C1 segment of cervical spinal cord (tissue), 14 donors: ENCODE results near the gene XRCC5.
A peak's percentile ranks its signal among the peaks of the same experiment; 100 is the strongest.
"Not testable (repeated sequence)": the region's sequence is repeated elsewhere in the genome, so short reads cannot be mapped to it uniquely, and the experiment has no call there.

Source experiments
- DNase-seq, 14 donors: peaks; one replicate each; lab custom pipeline; 2025; lab: John Stamatoyannopoulos, UW

The XRCC5 gene

GRCh38 chr2:216108967-216109921 lies at the start of gene XRCC5:
Gene XRCC5, plus strand, starts transcription at chr2:216109348. Its CDS starts 89 bp downstream, at chr2:216109437.
- peak; percentile 64 to 97 (median 92) for DNase-seq

- no peak for DNase-seq
These were observed 45.0 kb upstream of the XRCC5 start for GRCh38 chr2:216064014-216064630.

GRCh38 chr2:216064665-216065064 lies 44.5 kb upstream of the XRCC5 start:
- DNase-seq: no peak

GRCh38 chr2:216066230-216066629 lies 42.9 kb upstream of the XRCC5 start:
- no peak for DNase-seq

GRCh38 chr2:216069028-216069427 lies 40.1 kb upstream of the XRCC5 start:
- DNase-seq: no peak

GRCh38 chr2:216070195-216070594 lies 39.0 kb upstream of the XRCC5 start:
- DNase-seq: no peak

- no peak for DNase-seq
These were observed 37.9 kb upstream of the XRCC5 start for GRCh38 chr2:216071111-216071851.

- no peak for DNase-seq
These were observed 36.7 kb upstream of the XRCC5 start for GRCh38 chr2:216072473-216072872.

- DNase-seq: no peak
These were observed 35.4 kb upstream of the XRCC5 start for GRCh38 chr2:216073773-216074172.

GRCh38 chr2:216074380-216074779 lies 34.8 kb upstream of the XRCC5 start:
- no peak for DNase-seq

GRCh38 chr2:216074794-216075193 lies 34.4 kb upstream of the XRCC5 start:
- DNase-seq: no peak

- DNase-seq: no peak
These were observed 33.4 kb upstream of the XRCC5 start for GRCh38 chr2:216075510-216076485.

- DNase-seq: no peak
These were observed 30.4 kb upstream of the XRCC5 start for GRCh38 chr2:216078776-216079175.

- not testable (repeated sequence) for DNase-seq
These were observed 29.1 kb upstream of the XRCC5 start for GRCh38 chr2:216080048-216080447.

- no peak for DNase-seq
These were observed 28.1 kb upstream of the XRCC5 start for GRCh38 chr2:216081012-216081411.

- DNase-seq: peak; percentile 26 to 89 (median 76)
These were observed 27.5 kb upstream of the XRCC5 start, which contains the start of the genes PECR and TMEM169 for GRCh38 chr2:216081487-216082116. Gene PECR, minus strand, starts transcription at chr2:216081809. Its CDS starts 68 bp downstream, at chr2:216081741. Gene TMEM169, plus strand, starts transcription at chr2:216081919. Its CDS starts 14,045 bp downstream, at chr2:216095964.

- DNase-seq: peak in 5 of 14 donors; percentile 37 to 55 (median 50)
These were observed 26.9 kb upstream of the XRCC5 start for GRCh38 chr2:216082117-216082711.

GRCh38 chr2:216082805-216083204 lies 26.3 kb upstream of the XRCC5 start:
- DNase-seq: peak in 6 of 14 donors; percentile 4 to 55 (median 20)

GRCh38 chr2:216083464-216084281 lies 25.5 kb upstream of the XRCC5 start:
- DNase-seq: peak in 5 of 14 donors; percentile 11 to 46 (median 14)
